ENCODE results near the gene DNASE1L2.

- TF ChIP-seq CTCF (IDR thresholded peaks at IDR 0.05; ENCODE audit: low read depth, low read length) = no peak
- no peak for TF ChIP-seq MAX (IDR thresholded peaks at IDR 0.05; ENCODE audit: low read depth, low read length)
- no peak for TF ChIP-seq MYC (IDR thresholded peaks at IDR 0.05; ENCODE audit: low read depth, low read length)
Measured at GRCh38 chr16:2231016-2231931, 5.0 kb upstream of the DNASE1L2 start.

Data from NB4 (cell line).